Kidney (tissue), 14 donors: ENCODE measurements around the gene CKAP4. TPM values are rescaled to one million over a fixed set of nuclear protein-coding genes. Genes with fewer than 3 reads are reported as not detected.

Experiments
- DNase-seq, 5 donors: peaks; one replicate each; pipeline ENCODE4 v3.0.0-alpha.2; 2013 to 2020
- FAIRE-seq: peaks from 2 replicates; lab custom pipeline; 2012; peaks lifted over from hg19 to GRCh38; lab: Jason Lieb, UNC
- H3K27ac ChIP-seq, 2 donors: one replicate each; pipeline ENCODE4 v1.7.0; 2013; ENCODE audit warnings: low read depth in 2 of 2, low read length in 2 of 2, inconsistent platforms in 1 of 2
- H3K27me3 ChIP-seq: one replicate; pipeline ENCODE4 v1.7.1; 2013; ENCODE audit warnings: low read length, inconsistent platforms; ENCODE audit not compliant: control insufficient read depth, insufficient read depth
- H3K36me3 ChIP-seq, 3 donors: one replicate each; pipeline versions ENCODE4 v1.7.0 to v1.7.1; 2013; ENCODE audit warnings: low read length in 3 of 3, control low read depth in 1 of 3, inconsistent platforms in 1 of 3; ENCODE audit not compliant: insufficient read depth in 3 of 3, control insufficient read depth in 2 of 3
- H3K4me1 ChIP-seq, 3 donors: one replicate each; pipeline versions ENCODE4 v1.7.0 to v1.7.1; 2013; ENCODE audit warnings: low read length in 3 of 3, inconsistent platforms in 1 of 3, low read depth in 1 of 3; ENCODE audit not compliant: control insufficient read depth in 2 of 3, insufficient read depth in 2 of 3
- H3K4me3 ChIP-seq, 3 donors: one replicate each; pipeline versions ENCODE4 v1.7.0 to v1.8.1; 2013; ENCODE audit warnings: low read length in 3 of 3, control low read depth in 1 of 3, inconsistent platforms in 1 of 3
- H3K9ac ChIP-seq, 3 donors: one replicate each; pipeline versions ENCODE4 v1.7.0 to v1.7.1; 2013; ENCODE audit warnings: low read length in 3 of 3, control low read depth in 1 of 3, inconsistent platforms in 1 of 3
- H3K9me3 ChIP-seq, 3 donors: one replicate each; pipeline versions ENCODE4 v1.7.0 to v1.7.1; 2013; ENCODE audit warnings: low read length in 3 of 3, control low read depth in 1 of 3, inconsistent platforms in 1 of 3; ENCODE audit not compliant: control insufficient read depth in 2 of 3, insufficient read depth in 1 of 3
- intact Hi-C: fragments of 100-400 bp; cut with DNase I; formaldehyde crosslinking; loops from one replicate; pipeline ENCODE4 v1.11.1; 2022
- polyA plus RNA-seq: library from polyadenylated mRNA; stranded (reverse); fragments of 350-450 nt; fragmentation: Illumina TruSeq; extraction: RNeasy Lipid Tissue Mini Kit (QIAGEN cat#74804); gene quantifications from one replicate; pipeline ENCODE4 v1.2.3, GENCODE V29; 2014; ENCODE audit warnings: low read depth, low replicate concordance; ENCODE audit not compliant: insufficient read depth
- total RNA-seq: library from RNA; stranded (reverse); fragmentation: NEBNext Ultra II Directional; extraction: Animal tissue kit (Norgen Biotek cat#: 25700); gene quantifications from one replicate; pipeline ENCODE4 v1.2.1, GENCODE V29; 2021
- TF ChIP-seq, protein P1 (sequence below): IDR thresholded peaks from 3 replicates; pipeline ENCODE4 v1.5.1; 2012; ENCODE audit warnings: mild to moderate bottlenecking, moderate library complexity, borderline replicate concordance; ENCODE audit not compliant: insufficient read depth; ENCODE audit errors: extremely low read depth
- donor health status: control.
- donor health status: control.
- donor health status: control.
- donor health status: control.
- donor health status: control.
- donor health status: DM: yes; HTN: yes; CAD: no.
- donor health status: Normal renal cell carcinoma (clear cell type).

The CKAP4 gene
- total and polyA plus RNA-seq, 2 donors from 2014 or later = 29.2 to 43.0 TPM

DNA sequence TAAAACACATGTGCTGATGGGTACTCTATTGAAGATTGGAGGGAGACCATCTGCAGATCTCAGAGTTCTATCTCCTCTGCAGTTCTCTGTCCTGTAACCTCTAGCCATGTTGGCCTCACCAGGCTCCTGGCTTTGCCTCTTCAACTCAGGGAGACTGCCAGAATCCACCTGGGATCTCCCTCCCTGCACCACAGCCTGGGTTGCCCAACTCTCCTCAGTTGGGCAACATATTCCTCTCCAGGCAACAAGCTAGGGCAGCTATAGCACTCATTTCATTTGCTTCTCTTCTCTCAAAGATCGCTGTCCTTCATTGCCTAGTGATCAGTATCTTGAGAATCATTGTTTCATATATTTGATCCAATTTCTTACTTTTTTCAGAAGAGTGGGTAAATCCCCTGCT, 28.8 kb downstream of the CKAP4 start:
- Histone ChIP-seq H3K4me1 (no peaks in the 10 kb centered on the region), H3K4me3 (no peak overlapping the region), H3K9me3 (peaks cover 0 to 4% (median 0%) of the 10 kb centered on the region in 3 donors), H3K9ac (no peak overlapping the region), H3K27me3 (no peaks in the 10 kb centered on the region), H3K36me3 (no peaks in the 10 kb centered on the region), H3K27ac (no peak overlapping the region)
- DNase-seq = no peak
- intact Hi-C loops = no loop called here
- no peak for FAIRE-seq
- TF ChIP-seq, protein P1, sequence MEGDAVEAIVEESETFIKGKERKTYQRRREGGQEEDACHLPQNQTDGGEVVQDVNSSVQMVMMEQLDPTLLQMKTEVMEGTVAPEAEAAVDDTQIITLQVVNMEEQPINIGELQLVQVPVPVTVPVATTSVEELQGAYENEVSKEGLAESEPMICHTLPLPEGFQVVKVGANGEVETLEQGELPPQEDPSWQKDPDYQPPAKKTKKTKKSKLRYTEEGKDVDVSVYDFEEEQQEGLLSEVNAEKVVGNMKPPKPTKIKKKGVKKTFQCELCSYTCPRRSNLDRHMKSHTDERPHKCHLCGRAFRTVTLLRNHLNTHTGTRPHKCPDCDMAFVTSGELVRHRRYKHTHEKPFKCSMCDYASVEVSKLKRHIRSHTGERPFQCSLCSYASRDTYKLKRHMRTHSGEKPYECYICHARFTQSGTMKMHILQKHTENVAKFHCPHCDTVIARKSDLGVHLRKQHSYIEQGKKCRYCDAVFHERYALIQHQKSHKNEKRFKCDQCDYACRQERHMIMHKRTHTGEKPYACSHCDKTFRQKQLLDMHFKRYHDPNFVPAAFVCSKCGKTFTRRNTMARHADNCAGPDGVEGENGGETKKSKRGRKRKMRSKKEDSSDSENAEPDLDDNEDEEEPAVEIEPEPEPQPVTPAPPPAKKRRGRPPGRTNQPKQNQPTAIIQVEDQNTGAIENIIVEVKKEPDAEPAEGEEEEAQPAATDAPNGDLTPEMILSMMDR = no peak

DNA sequence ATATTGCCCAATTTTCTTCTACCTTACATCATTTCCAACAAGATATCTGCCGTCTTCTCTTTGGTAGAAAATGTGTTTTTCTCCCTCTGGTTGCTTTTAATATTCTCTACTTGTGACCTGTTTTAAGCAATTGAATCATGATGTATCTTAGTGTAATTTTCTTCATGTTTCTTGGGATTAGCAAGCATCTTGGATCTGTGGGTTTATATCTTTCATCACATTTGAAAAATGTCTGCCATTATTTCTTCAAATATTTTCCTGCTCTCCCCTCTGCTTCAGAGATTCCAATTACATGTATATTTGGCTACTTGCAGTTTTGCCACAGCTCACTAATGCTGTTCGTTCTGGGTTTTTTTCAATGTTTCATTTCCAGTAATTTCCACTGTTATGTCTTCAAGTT, 30.1 kb downstream of the CKAP4 start:
- H3K9ac ChIP-seq = no peak overlapping the region
- no peak for DNase-seq

DNA sequence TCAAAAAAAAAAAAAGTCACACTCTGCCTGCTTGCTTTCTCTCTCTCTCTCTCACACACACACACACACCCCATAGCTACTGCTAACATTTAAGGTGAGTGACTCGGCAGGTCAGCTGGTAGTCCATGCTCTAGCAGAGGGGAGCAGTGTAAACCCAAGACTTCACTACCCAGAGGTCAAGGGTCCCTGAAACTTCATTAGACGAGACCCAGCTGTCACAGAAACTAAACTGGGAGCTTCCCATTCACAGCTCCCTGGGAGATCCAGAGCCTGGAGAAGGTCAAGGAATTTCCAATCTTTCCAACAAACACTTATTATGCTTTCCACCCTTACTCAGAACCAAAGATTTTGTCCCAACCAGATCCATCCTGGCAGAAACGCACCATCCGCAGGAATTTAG, 33.2 kb downstream of the CKAP4 start:
- Histone ChIP-seq H3K27me3 (no peaks in the 10 kb centered on the region), H3K9me3 (peaks cover 0 to 4% (median 0%) of the 10 kb centered on the region in 3 donors), H3K36me3 (no peaks in the 10 kb centered on the region), H3K4me1 (no peaks in the 10 kb centered on the region), H3K4me3 (no peak overlapping the region), H3K27ac (no peak overlapping the region), H3K9ac (no peak overlapping the region)
- peak in 4 of 5 donors; percentile 64 to 77 (median 70) for DNase-seq
- no peak for FAIRE-seq
- intact Hi-C loops = no loop called here
- TF ChIP-seq, protein P1 = no peak

More for the DNA sequence above, 30.1 kb downstream of the CKAP4 start:
- intact Hi-C loops = no loop called here
- no peak for FAIRE-seq
- Histone ChIP-seq H3K9me3 (peaks cover 0 to 4% (median 0%) of the 10 kb centered on the region in 3 donors), H3K27me3 (no peaks in the 10 kb centered on the region), H3K27ac (no peak overlapping the region), H3K4me3 (no peak overlapping the region), H3K36me3 (no peaks in the 10 kb centered on the region), H3K4me1 (no peaks in the 10 kb centered on the region)
- TF ChIP-seq, protein P1 = no peak

DNA sequence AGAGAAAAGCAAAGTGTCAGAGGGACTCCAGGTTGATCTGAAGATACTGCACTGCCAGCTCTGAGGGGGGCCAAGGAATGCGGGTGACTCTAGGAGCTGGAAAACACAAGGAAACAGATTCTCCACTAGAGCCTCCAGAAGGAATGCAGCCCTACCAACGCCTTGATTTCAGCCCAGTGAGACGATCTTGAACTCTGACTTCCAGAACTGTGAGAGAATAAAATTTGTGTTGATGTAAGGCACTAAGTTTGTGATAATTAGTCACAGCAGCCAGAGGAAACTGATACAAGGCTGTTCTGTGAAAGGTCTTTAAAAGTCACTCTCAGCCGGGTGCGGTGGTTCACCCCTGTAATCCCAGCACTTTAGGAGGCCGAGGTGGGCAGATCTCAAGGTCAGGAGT, 34.2 kb downstream of the CKAP4 start:
- Histone ChIP-seq H3K4me3 (no peak overlapping the region), H3K9me3 (peaks cover 0 to 4% (median 0%) of the 10 kb centered on the region in 3 donors), H3K36me3 (no peaks in the 10 kb centered on the region), H3K27me3 (no peaks in the 10 kb centered on the region), H3K27ac (no peak overlapping the region), H3K4me1 (no peaks in the 10 kb centered on the region), H3K9ac (no peak overlapping the region)
- TF ChIP-seq, protein P1 = no peak
- peak in 3 of 5 donors; percentile 37 to 43 (median 42) for DNase-seq
- intact Hi-C loops = no loop called here
- FAIRE-seq = no peak
